Left renal pelvis (tissue), 4 donors: ENCODE data around the gene RNU11. TPM values are rescaled to one million over a fixed set of nuclear protein-coding genes. Genes with fewer than 3 reads are reported as not detected.
A peak's percentile ranks its signal among the peaks of the same experiment; 100 is the strongest.
"Not testable (repeated sequence)": the region's sequence is repeated elsewhere in the genome, so short reads cannot be mapped to it uniquely, and the experiment has no call there.

Source experiments
- DNase-seq, 4 donors: peaks; one replicate each; pipeline ENCODE4 v3.0.0-alpha.2; 2013; ENCODE audit warnings: low read depth in 4 of 4, low spot score in 3 of 4
- polyA plus RNA-seq, 4 donors: library from polyadenylated mRNA; unstranded; fragments of 120-200 nt; gene quantifications; one replicate each; pipeline ENCODE4 v1.2.1, GENCODE V29; 2013; ENCODE audit not compliant: insufficient read length in 4 of 4

RNU11 gene
- polyA plus RNA-seq, 4 donors: not detected

DNA sequence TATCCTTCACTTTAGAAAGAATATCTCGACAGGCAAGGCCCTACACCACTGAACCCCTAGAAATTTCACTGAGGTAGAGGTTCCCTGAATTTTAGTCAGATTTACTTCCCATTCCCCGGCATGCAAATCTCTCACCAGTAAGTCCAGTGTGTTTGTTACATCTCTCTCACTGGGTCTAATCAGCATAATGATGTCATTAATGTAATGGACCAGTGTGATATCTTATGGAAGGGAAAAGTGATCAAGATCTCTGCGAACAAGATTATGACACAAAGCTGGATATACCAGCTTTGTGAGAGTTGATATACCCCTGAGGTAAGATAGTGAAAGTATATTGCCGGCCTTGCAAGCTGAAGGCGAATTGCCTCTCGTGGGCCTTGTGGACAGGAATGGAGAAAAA is 7.9 kb downstream of the RNU11 start:
- no peak for DNase-seq

DNA sequence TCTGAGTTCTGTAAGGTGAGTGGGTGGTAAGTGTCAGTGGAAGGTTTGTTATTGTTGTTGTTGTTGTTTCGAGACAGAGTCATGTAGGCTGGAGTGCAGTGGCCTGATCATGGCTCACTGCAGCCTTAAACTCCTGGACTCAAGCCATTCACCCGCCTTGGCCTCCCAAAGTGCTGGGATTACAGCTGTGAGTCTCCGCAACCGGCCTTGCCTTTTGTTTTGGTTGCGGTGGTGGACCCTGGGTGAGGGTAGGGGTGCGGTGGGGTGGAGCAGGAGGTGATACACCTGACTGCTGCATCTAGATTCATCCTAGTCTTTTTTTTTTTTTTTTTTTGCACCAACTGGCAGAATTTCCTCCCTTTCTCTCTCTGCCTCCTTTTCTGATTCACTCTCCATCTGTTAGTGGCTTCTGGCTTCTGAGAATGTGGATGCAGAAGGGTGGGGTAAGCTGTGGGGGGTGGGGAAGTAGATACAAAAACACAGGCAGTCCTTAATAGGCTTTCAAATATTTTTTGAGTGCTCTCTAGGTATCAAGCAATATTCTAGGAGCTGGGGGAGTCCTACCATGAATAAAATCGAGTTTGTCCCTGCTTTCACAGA is 15.6 kb downstream of the RNU11 start:
- no peak for DNase-seq

- DNase-seq: no peak
Measured at GRCh38 chr1:28666806-28667205, 18.4 kb downstream of the RNU11 start.

GRCh38 chr1:28668191-28668955 is 20.0 kb downstream of the RNU11 start, which contains the start of gene GMEB1:
Gene GMEB1 (plus strand): TSS chr1:28668784. CDS start chr1:28683613, 14,829 bp downstream.
- DNase-seq: peak; percentile 64 to 75 (median 72)

DNA sequence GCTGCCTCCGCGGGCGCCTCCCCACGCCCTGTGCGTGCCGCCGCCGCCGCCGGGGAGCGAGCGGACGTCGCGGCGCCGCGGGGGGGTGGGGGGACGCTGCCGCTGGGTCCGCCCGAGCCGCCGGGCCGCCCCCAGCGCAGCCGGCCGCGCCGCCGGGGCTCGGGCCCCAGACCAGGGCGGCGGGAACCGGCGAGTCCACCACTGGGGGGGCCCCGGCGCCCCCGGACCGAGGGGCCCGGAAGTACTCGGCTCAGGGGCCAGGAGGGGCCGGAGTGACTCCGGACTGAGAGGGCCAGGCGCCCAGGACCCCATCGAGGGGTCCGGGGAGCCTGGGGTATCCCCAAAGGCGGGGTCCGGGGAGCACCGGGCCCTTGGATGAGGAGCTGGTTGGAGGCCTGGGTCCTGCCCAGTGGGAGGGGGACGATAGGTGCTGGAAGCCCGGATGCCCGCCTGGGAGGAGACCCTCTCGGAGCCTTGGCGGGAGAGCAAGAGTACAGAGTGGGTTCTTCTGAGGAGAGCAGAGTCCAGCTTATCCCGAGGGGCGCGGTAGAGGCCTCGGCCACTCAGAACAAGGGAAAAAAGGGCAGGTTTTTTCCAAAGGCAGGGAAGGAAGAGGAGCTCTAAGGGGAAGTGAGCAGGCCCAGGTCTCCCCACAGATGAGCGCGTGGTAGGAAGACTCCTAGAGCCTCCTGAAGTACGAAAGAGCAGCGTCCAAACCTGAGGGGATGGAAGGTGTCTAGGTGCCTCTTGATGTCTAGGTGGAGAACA is 20.7 kb downstream of the RNU11 start:
- DNase-seq: peak in 3 of 4 donors; percentile 42 to 50 (median 42)

GRCh38 chr1:28671254-28671780 is 22.9 kb downstream of the RNU11 start:
- DNase-seq: no peak

DNA sequence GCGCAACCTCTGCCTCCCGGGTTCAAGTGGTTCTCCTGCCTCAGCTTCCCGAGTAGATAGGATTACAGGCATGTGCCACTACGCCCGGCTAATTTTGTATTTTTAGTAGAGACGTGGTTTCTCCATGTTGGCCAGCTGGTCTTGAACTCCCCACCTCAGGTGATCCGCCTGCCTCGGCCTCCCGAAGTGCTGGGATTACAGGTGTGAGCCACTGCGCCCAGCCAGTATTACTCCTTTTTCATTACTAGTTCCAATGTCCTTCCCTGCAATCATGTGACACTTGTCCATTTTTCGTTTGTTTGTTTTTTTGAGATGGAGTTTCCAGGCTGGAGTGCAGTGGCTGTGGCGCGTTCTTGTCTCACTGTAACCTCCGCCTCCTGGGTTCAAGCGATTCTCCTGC is 24.6 kb downstream of the RNU11 start:
- not testable (repeated sequence) for DNase-seq

DNA sequence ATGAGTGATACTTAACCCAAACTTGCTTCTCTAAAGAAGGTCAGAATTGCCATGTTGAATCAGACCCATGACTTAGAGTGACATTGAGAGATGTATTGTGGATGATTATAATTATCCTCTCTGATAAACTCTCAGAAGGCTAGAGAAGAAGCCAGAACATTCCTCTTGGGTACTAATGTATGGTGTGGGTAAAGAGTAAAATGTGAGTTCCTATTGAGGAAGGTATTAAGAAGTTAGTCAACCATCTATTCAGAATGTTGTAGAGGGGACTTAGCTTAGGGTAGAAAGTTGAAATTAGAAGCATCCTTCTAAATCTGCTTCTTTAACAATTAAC is 27.5 kb downstream of the RNU11 start:
- DNase-seq: no peak

DNA sequence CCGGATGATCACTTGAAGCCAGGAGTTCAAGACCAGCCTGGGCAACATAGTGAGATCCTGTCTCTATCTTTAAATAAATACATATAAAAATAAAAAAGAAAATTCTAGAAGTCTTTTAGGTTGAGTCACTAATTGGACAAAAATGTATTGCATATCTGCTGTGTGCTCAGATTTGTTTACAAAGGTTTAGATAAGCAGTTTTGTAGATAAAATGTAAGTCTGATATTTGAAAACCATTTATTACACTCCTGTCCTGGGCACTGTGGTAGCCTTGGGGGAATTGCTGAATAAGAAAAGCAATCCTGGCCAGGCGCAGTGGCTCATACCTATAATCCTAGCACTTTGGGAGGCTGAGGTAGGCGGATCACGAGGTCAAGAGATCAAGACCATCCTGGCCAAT is 31.8 kb downstream of the RNU11 start:
- DNase-seq: no peak

GRCh38 chr1:28682840-28683239 is 34.4 kb downstream of the RNU11 start:
- DNase-seq: no peak

GRCh38 chr1:28684937-28685336 is 36.5 kb downstream of the RNU11 start:
- no peak for DNase-seq

GRCh38 chr1:28691627-28692026 is 43.2 kb downstream of the RNU11 start:
- DNase-seq: not testable (repeated sequence)

Other genes with a start within 250 kb of the RNU11 start
- gene RCC1, start 142.6 kb upstream of the RNU11 start, polyA plus RNA-seq: 10 to 100 TPM; 29.4 to 37.9 (median 33.8) TPM
- gene TRNAU1AP, start 95.5 kb upstream of the RNU11 start, polyA plus RNA-seq: 10 to 100 TPM; 19.8 to 26.3 (median 23.5) TPM
- gene RAB42, start 56.3 kb upstream of the RNU11 start, polyA plus RNA-seq: 10 to 100 TPM in 1 of 4 donors, 1 to 10 TPM in 3; 2.6 to 10.6 (median 2.8) TPM
- gene TAF12, start 5.5 kb upstream of the RNU11 start, polyA plus RNA-seq: 10 to 100 TPM; 28.8 to 38.5 (median 32.2) TPM
- gene GMEB1, start 20.2 kb downstream of the RNU11 start, polyA plus RNA-seq: 10 to 100 TPM; 14.8 to 19.4 (median 17.3) TPM
- 10 to 100 TPM; 70.0 to 97.7 (median 90.0) TPM for gene YTHDF2, start 88.3 kb downstream of the RNU11 start, polyA plus RNA-seq
- gene OPRD1, start 163.6 kb downstream of the RNU11 start, polyA plus RNA-seq: under 1 TPM; 0.29 to 0.63 (median 0.35) TPM